ENCODE measurements around the gene KIRREL3.
"Not testable (repeated sequence)": the region's sequence is repeated elsewhere in the genome, so short reads cannot be mapped to it uniquely, and the experiment has no call there.

The KIRREL3 gene

DNA sequence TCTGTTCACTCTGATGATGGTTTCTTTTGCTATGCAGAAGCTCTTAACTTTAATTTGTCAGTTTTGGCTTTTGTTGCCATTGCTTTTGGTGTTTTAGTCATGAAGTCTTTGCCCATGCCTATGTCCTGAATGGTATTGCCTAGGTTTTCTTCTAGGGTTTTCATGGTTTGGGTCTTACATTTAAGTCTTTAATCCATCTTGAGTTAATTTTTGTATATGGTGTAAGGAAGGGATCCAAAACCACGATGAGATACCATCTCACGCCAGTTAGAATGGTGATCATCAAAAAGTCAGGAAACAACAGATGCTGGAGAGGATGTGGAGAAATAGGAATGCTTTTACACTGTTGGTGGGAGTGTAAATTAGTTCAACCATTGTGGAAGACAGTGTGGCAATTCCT lies 48.0 kb downstream of the KIRREL3 start:
- not testable (repeated sequence) for DNase-seq (ENCODE audit: low read depth in 2 of 2)

DNA sequence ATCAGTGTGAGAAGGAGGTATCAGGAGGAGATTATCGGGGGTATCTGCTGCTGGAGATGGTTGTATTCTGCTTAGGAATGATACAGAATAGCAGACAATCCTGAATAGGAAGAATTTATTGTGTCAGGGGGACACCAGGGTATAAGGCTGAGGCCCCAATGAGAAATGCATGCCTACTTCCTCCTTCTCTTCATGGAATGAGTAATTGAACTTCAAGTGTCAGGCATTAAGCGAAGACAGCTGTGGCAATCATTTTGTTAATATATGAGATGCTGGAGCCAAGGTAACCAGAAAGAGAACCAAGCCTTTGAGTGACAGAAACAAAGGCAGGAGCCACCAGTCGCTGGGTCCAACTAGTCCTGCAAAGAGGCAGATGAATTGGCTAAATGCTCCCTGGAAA lies 49.1 kb downstream of the KIRREL3 start:
- no peak for DNase-seq (ENCODE audit: low read depth in 2 of 2)

DNA sequence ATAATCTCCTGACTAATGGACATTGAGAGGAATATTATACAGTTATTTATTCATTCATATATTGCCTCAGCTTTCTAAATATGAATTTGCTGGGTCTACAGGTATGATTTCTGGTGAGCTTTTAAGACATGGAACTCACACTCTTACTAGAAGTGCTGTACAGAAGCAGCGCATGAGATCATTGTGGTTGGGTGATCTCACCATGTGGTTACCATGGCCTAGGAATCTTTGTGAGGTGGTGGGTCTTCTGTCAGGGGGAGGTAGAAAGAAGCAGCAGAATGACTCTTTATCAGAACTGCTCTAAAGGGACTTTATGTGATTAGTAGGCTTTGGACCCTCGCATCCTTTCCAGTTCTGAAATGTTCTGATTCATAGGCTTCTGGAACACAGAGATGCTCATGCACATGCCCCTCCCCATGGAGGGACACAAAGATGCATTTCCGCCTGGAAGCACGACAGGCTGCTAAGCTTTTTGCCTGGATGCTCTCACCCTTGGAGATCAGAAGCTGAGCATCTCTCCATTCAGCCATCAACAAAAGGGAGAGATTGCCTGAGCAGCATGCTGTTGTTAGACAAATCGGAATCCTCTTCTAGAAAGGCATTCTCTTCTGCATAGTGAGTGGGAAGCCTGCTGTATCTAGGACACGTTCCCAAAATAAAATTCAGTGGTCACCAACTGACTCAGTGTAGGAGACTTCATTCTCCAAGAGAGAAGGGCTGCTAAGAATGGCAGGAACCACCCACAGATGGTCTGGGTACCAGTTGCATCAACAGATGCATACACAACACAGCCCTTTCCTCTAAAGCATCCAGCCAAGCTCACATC lies 51.3 kb downstream of the KIRREL3 start:
- DNase-seq (ENCODE audit: low read depth in 2 of 2), result no peak

DNA sequence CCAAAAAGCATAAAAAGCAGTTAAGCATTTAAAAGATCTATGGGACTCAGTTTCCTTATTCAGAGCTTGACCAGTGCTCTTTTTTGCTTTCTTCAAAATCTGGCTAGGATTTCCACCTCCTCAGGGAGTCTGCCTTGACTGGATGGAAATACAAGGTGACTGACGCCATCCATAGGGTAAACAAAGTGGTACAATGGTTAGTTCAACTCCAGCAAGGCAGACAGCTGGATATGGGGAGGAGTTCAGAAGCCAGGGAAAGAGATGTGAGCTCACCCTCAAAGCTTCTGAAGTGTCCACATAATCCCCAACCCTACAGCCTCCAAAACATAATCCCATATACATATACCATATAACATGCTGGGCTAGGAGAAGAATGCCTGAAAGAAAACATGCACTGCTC lies 52.0 kb downstream of the KIRREL3 start:
- no peak for DNase-seq (ENCODE audit: low read depth in 2 of 2)

DNA sequence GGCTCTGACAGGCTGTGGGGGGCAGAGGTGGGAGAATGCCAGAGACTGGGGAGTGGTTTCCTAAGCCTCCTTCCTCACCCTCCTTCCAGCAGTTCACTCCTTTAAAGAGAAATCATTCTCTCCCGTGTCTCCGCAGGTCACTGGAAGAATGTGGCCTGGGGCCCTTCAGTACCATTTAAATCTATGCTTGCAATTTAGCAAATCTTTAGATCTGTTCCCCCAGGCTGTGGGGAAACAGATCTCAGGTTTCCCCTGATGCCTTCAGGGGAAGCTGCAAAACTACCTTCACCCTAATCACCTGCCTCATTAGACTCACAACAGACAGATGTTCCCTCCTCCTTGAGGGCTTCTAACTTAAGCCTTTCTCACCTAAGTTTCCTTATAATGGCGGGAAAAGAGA lies 55.3 kb downstream of the KIRREL3 start:
- DNase-seq (ENCODE audit: low read depth in 2 of 2), result no peak

DNA sequence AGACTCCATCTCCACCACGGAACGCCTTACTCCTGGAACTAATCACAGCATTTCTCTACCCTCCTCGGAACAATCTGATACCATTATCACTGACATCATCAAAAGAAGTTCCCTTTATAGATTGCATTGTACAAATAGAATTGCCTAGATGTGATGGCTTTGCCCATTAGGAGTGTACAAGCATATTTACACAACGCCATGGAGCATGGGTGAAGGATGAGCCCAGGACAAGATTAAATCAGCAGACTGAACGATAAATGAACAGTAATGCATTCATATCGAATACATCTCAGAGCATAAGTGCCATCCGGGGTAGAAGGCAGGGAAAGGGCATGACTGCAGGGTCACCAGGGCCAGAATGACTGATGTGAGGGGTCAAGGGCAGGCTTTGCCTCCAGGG lies 57.3 kb downstream of the KIRREL3 start:
- DNase-seq (ENCODE audit: low read depth in 2 of 2), result no peak

DNA sequence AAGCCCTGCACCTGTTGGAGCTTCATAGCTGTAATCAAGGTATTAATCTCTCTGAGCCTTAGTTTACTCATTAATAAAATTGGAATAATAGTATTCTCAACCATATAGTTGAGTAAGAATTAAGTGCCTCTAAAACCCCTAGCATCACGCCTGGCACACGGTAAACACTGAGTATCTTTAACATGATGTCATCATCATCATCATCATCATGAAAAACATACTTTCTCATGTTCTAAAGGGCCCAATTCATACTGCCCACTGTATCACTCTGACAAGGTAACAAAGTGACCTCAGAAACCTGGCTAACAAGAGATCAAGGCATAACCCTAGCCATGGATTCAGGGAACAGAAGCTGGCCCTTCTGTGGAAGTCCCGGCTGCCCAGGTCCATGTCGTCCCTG lies 58.4 kb downstream of the KIRREL3 start:
- no peak for DNase-seq (ENCODE audit: low read depth in 2 of 2)

DNA sequence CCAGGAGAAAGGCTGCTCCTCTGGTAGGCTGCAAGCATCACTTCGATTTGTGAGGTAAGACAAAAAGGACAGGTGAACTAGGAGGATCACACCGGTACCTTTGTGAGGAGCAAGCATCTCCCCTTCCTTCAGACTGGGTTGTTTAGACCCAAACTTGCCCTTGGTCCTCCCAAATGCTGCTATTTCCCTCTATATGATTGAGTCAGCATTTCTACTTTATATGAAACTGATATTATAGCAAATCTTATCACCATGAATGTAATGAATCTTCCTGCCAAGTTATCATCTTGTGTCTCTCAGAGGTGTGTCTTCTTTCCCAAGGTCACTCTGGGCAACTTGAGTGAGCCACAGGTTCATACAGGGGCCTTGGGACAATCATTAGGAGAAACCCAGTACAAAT lies 61.0 kb downstream of the KIRREL3 start:
- DNase-seq (ENCODE audit: low read depth in 2 of 2), result no peak

DNA sequence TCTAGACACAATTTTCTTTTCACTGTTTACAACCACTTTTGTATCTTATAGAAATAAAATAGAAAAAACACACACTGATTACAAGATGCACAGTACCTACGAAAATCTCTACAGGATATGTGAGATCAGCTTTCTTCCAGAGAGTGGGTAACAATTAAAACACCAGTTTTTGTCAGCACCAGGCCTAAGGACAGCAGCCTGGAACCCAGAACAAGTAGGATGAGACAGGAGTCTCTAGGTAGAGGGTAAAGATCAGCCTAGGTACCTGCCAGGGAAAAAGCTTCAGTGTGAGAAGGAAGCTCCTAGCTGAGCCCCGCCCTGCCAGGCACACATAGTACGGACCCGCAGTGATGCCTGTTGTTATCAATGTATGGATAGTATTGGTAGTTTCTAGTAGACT lies 61.9 kb downstream of the KIRREL3 start:
- DNase-seq (ENCODE audit: low read depth in 2 of 2), result no peak

DNA sequence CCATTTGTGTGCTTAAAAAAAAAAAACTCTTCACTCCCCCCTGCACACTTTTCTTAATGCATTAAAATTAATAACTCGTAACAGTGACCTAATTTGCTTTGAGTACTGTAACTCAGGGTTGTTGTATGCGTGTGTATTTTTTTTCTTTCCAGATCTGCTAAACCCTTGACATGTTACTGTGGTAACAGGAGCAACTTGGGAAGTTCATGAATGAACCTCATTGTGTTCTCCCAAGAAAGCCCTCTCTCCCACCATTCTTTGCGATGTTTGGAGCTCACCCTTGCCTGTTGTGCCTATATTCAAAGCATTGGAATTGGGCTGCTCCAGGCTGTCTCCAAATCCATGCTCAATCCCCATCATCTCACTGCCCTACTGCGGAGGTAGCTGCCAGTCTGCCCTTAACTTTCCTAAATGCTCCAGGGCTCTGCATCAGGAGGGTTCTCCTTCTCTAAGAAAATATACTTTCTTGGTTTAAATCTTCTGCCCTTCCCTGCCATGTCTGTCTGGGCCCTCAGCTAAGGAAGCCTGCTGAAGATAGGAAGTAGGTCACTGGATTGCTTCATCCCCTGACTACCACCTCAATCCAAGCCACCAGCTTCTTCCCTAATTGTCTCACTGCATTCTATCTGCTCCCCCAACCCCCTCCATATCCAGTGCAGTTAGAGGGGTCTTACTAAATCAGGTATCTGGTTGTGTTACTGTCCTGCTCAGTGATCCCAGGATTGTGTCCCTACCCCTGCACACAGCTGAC lies 70.3 kb downstream of the KIRREL3 start:
- DNase-seq (ENCODE audit: low read depth in 2 of 2), result no peak

DNA sequence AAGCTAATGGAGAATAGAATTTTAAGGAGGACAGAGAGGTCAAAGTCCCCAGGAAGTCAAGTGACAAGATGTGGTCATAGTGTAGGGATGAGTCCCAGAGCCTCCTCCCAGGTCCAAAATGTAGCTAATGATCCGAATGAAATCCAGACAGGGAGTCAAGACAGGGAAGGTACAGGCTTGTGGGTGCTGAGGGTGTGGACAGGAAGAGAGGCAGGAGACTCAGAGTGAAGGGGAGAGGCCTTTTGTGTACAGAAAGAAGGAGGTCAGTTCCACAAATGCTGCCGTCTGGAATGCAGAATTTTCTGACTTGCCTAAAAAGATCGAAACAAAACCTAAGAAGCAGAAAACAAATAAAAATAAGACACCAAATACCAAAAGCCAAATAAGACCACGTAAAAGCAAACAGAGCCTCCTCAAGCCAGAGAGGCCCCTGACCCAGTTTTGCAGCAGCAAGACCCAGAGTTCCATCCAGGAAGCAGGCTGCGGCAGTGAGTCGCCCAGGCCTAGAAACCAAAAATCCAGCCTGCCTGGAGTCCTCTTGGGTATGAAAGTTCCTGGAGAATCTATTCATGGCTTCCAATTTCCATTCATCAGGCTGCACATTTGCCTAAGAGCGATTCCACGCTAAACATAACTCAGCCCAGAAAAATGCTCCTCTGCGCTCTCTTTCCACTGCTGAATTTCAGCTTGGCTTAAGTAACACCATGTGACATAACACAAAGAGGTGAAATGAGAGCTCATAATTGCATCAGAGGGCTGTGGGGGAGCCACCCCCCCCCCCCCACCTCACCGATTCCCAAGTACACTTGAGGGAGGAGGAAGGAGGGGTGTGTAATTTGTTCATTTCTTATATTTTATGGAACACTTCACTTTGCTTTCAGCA lies 71.2 kb downstream of the KIRREL3 start:
- no peak for DNase-seq (ENCODE audit: low read depth in 2 of 2)

DNA sequence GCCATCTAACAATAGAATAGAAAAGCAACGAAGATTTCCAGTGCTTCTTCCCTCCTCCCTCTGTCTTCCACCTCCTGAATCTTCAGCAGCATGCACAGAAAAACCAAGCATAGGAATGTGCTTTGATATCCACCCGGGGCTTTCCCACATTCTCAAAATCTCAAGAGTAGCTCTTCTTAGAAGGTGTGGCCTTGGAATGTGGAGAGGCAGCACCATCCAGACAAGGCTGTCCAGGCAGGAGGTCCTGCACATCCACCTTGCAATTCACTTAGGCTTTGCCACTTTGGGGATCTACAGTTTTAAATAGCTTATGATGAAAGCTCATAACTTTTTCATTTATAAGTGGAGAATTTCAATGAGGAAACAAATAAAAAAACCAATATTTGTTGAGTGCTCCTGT lies 72.9 kb downstream of the KIRREL3 start:
- DNase-seq (ENCODE audit: low read depth in 2 of 2), result no peak

DNA sequence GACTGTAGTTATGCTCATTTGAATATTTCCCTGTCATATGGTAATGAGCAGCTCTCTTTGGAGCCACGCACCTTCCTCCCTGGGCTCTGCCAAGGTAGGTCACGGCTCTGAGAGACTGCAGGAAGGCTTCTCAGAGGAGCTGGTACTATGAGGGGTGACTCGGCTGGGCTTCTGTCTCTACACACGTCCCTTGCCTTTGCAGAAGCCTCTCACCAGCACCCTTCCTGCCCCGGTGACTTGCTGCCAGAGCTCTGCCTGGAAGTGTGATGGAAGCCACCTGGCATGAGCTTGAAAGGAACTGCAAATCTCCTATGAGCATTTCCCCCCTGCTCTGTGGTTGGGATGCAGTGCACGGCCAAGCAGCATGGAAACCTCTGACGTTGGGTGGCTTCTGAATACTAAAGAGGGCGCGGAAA lies 74.2 kb downstream of the KIRREL3 start:
- DNase-seq (ENCODE audit: low read depth in 2 of 2), result no peak

DNA sequence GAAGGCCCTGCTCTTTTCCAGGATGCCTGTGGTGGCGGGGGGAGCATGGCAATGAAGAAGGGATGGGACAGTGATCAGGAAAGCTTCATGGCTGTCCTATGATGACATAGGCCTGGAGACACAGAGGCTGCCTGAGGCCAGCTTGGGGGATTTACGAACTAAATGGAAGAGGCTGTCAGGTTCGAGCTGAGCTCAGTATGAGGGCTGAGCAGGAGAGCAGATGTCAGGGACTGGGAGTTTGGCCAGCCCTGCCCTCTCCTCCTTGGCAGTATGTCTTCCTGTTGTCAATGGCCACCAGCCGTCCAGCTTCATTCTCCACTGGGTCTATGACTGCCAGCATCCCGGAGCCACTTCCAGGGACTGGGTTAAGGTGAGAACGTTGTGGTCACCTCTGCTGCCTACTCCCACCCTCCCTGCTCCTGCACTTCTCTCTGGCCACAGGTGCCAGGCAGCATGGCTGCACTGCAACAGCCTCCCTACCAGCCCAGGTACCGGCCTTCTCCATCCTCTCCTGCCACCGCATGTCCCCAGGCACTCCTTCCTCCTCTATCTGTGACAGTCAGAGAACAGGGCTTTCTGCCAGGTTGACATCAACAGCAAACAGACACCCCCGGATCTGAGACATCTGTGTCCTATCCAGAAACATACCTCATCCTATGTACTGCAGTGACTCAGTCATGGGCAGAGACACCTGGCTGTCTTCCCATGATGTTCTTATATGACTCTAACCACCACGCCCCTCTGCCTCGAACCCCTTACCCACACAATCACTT lies 75.1 kb downstream of the KIRREL3 start:
- no peak for DNase-seq (ENCODE audit: low read depth in 2 of 2)

DNA sequence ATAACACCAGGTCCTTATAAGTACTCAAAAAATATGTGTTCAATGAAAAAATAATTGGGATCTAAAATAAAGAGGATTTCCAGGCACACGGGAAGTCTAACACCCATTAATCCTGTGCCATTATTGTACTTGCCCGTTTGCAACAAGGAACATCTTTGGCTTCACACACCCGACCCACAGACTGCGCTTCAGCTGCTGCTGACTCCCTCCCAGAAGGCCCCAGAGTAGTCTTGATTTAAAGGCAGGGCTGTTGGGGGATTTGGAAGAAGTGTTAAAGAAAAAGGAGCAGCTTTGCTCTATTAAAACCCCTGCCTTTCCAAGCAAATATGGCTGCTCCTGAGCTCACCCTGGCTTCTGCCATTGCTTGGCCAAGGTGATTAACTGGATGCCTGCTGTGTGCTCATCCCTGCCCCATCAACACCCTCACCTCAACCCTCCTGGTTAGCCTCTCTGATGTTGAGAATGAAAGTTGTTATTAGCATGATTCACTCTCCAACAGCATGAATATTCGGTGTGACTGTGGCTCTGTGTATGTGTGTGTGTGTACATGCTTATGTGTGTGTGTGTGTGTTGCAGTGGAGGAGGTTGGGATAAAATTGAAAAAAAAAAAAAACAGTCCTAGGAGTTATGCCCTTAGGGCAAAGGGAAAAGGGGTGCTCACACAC lies 76.1 kb downstream of the KIRREL3 start:
- no peak for DNase-seq (ENCODE audit: low read depth in 2 of 2)

DNA sequence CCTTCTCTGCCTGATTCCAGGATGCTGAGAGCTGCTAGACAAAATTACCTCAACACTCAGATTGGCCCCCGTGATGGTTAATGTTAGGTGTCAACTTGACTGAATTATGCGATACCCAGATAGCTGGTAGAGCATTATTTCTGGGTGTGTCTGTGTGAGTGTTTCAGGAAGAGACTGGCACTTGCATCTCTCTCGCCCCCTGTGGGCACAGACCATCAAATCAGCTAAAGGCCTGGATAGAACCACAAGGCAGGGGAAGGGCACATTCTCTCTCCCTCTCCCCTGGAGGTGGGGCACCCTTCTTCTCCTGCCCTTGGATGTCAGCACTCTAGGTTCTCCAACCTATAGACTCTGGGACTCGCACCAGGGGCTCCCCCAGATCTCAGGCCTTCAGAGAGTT lies 79.7 kb downstream of the KIRREL3 start:
- no peak for DNase-seq (ENCODE audit: low read depth in 2 of 2)

DNA sequence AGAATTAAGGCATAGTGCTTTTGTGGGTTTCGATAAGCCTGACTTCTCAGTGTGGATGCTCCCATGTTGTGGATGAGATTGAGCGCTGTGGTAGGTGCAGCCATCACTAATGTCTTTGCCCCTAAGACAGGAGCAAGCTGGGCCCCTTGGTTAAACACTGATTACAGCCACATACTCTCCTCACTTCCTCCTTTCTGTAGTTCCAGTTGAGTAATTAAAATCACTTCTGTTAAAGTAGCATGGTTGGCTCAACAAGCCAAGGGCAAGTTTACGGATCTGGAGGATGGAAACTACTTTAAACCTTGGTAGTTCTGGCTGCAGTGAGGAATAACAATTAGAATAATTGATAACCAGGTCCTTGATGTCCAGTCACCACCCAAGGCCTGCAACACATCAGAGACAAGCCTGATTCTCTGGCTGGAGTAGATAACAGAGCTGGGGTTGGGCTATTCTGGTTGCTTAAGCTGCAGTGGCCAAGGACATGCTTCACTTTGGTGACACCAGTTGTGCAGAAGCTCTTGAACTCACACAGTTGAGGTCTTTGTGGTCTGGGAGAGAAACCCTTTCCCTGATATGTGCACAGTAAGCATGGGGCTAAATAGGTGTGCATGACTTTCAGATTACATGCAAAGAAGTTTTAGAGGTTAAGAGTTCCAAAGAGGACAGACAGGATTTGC lies 81.3 kb downstream of the KIRREL3 start:
- no peak for DNase-seq (ENCODE audit: low read depth in 2 of 2)

DNA sequence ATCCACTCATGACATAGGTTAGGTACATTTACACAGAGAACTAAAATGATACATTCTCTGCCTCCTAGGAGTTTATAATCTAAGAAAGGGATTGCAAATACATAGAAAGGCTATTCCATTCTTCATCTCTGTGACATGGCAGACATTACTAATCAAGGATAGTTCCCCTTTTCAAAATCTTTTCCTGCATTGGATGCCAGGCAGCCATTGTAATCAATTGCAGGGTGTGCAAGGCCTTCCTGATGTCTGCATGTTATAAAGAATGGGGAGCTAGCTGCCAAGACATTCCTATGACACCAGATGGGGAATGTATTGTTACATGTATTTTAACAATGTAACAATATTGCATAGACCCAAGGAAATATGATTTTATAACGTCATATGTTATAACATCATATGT lies 82.0 kb downstream of the KIRREL3 start:
- no peak for DNase-seq (ENCODE audit: low read depth in 2 of 2)

DNA sequence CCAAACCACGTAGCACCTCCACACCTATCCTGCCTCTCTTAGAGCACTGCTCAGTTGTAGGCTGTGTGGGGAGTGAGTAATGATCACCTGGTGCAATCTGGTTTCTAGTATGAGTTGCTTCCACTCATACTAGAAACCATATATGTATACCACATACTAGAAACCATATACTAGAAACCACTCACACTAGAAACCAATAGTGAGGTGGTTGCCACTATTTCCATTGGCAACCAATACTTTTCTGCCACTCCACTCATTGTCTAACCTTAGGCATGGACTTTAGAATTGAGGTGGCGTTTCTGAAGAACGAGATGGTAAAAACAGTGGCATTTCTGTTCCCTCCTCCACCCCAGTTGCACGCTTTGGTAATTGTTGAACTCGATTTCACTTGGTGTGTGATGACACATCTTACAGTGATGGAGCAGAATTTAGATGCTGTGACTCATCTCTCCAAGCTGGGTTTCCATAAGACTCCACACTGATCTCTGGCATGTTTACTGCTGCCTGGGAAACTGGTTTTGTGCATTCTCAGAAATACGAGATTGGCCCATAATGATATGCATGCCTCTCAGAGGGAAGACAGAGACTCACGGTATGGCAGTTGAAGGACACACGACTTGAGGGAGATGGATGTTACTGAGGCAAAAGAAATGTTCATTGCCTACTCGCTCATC lies 82.9 kb downstream of the KIRREL3 start:
- no peak for DNase-seq (ENCODE audit: low read depth in 2 of 2)

DNA sequence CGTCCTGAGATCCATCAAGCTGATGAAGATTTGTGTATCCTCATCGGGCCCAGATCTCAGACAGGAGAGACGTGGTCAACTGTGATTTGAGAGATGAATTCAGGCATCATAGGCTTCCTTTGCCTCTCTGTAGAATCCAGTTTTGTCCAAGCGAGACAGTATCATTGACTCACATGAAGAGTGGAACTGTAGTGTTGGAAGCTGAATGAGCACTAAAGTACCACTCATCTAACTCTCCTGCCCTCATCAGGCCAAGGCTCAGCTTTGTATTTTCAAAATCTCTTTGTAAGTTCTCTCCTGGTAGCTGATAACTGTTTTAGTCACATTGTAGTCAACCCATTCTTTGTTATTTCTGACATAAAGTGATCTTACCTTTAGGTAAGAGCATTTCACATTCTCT lies 85.1 kb downstream of the KIRREL3 start:
- DNase-seq (ENCODE audit: low read depth in 2 of 2), result no peak

All from stimulated activated CD8-positive, alpha-beta memory T cell treated with anti-CD3 and anti-CD28 coated beads, Interleukin-15, amount 100 ng/mL, for 4 hours (primary cell).